H1 (cell line): ENCODE measurements around the gene GPATCH2L. TPM values are rescaled to one million over a fixed set of nuclear protein-coding genes. Genes with fewer than 3 reads are reported as not detected.

Experiments used
- BRCA1 ChIP-seq: IDR thresholded peaks from 2 replicates; pipeline ENCODE4 v1.6.1; 2012; ENCODE audit warnings: low read depth, low read length, improper control_type of control experiment
- CHD7 ChIP-seq: fragments of 300-600 bp; sonication (generic); IDR thresholded peaks from 2 replicates; pipeline ENCODE4 v1.7.1; 2012; ENCODE audit warnings: low read length, moderate library complexity, mild to moderate bottlenecking, inconsistent platforms; ENCODE audit not compliant: insufficient replicate concordance
- JUND ChIP-seq: IDR thresholded peaks from 2 replicates; pipeline ENCODE4 v1.6.1; 2011; ENCODE audit warnings: mild to moderate bottlenecking, improper control_type of control experiment, low read length
- KDM5A ChIP-seq: fragments of 200-600 bp; IDR thresholded peaks from 2 replicates; pipeline ENCODE4 v1.7.1; 2012; ENCODE audit warnings: mild to moderate bottlenecking, low read length, inconsistent platforms, mixed read lengths
- POU5F1 ChIP-seq: IDR thresholded peaks from 2 replicates; pipeline ENCODE4 v1.6.1; 2011; ENCODE audit warnings: low read depth, mild to moderate bottlenecking, low read length, moderate library complexity
- SIN3A ChIP-seq, 2 experiments: IDR thresholded peaks in 1 of 2; conservative IDR thresholded peaks in 1 of 2; 2 replicates each; pipeline ENCODE4 v1.6.1; 2011 to 2012; ENCODE audit warnings: low read length in 2 of 2, improper control_type of control experiment in 1 of 2, low read depth in 1 of 2, mild to moderate bottlenecking in 1 of 2
- SP2 ChIP-seq: IDR thresholded peaks from 2 replicates; pipeline ENCODE4 v1.6.1; 2012; ENCODE audit warnings: mild to moderate bottlenecking, low read length, inconsistent platforms
- SUZ12 ChIP-seq: fragments of 200-600 bp; sonication (generic); IDR thresholded peaks from 2 replicates; pipeline ENCODE4 v1.6.1; 2012; ENCODE audit warnings: mild to moderate bottlenecking, inconsistent platforms, low read length, moderate library complexity, mixed read lengths
- polyA plus RNA-seq, 7 experiments: library from polyadenylated mRNA; depleted of rRNA in 3 of 7; stranded (reverse) in 5 of 7; unstranded in 2 of 7; fragments of >200 nt in 5 of 7; fragments of 200-250 nt in 2 of 7; gene quantifications; 1 replicate in 5 of 7; 2 replicates in 1 of 7; 4 replicates in 1 of 7; pipeline versions ENCODE4 v1.2.1 to v1.2.3, GENCODE V29; 2011 to 2013; ENCODE audit warnings: missing spikeins in 2 of 7, mixed read lengths in 2 of 7
- total RNA-seq: library from RNA; stranded (reverse); fragmentation: NEBNext Ultra II Directional; extraction: Animal tissue kit (Norgen Biotek cat#: 25700); gene quantifications from 2 replicates; pipeline ENCODE4 v1.2.1, GENCODE V29; 2021

The GPATCH2L gene
- total and polyA plus RNA-seq, 2 of the 8 experiments (the other 6 are each of a cell fraction or from before 2014, with no cell fraction given): 26.0 to 54.9 TPM

- TF ChIP-seq CHD7: no peak
- TF ChIP-seq JUND: no peak
- no peak for TF ChIP-seq BRCA1
- TF ChIP-seq SP2: no peak
- TF ChIP-seq SUZ12: no peak
- TF ChIP-seq POU5F1: no peak
- TF ChIP-seq SIN3A (conservative IDR thresholded peaks at IDR 0.05 in 1 of 2, IDR thresholded peaks at IDR 0.05 in 1 of 2; ENCODE audit: low read depth in 1 of 2, low read length in 2 of 2): no peak
- no peak for TF ChIP-seq KDM5A
These were observed 33.1 kb upstream of the GPATCH2L start (continued) for GRCh38 chr14:76118594-76118993.
